Neutrophil (primary cell): ENCODE data around the gene OCEL1.

Experiments used
- H3K27ac ChIP-seq: fragments of 200-600 bp; sonication (generic); 2 replicates; pipeline ENCODE4 v1.5.1; 2016; ENCODE audit warnings: mild to moderate bottlenecking, moderate library complexity
- H3K27me3 ChIP-seq: fragments of 200-600 bp; sonication (generic); 2 replicates; pipeline ENCODE4 v1.6.0; 2016; ENCODE audit warnings: mild to moderate bottlenecking
- H3K36me3 ChIP-seq: fragments of 200-600 bp; sonication (generic); 2 replicates; pipeline ENCODE4 v1.5.1; 2017
- H3K4me1 ChIP-seq, 2 experiments: fragments of 200-600 bp in 1 of 2; sonication (generic) in 1 of 2; 1 replicate in 1 of 2; 2 replicates in 1 of 2; pipeline versions ENCODE4 v1.5.1 to v1.6.1; 2013 to 2016; ENCODE audit warnings: low read depth in 1 of 2, low read length in 1 of 2, mild to moderate bottlenecking in 1 of 2, moderate library complexity in 1 of 2; ENCODE audit not compliant: control insufficient read depth in 1 of 2, insufficient read depth in 1 of 2
- H3K4me3 ChIP-seq, 2 experiments: fragments of 200-600 bp in 1 of 2; sonication (generic) in 1 of 2; 1 replicate in 1 of 2; 2 replicates in 1 of 2; pipeline ENCODE4 v1.5.1; 2013 to 2016; ENCODE audit warnings: low read depth in 1 of 2, low read length in 1 of 2, mild to moderate bottlenecking in 1 of 2, moderate library complexity in 1 of 2
- H3K9me3 ChIP-seq: fragments of 200-600 bp; sonication (generic); 2 replicates; pipeline ENCODE4 v1.5.1; 2016
- CTCF ChIP-seq: fragments of 200-600 bp; sonication (generic); IDR thresholded peaks from 2 replicates; pipeline ENCODE4 v1.5.1; 2016; ENCODE audit warnings: antibody characterized with exemption

OCEL1 gene

GRCh38 chr19:17259118-17259780, 33.2 kb downstream of the OCEL1 start:
- no peaks in the 10 kb centered on the region for H3K27me3 ChIP-seq
- H3K36me3 ChIP-seq = no peaks in the 10 kb centered on the region
- H3K4me3 ChIP-seq = no peak overlapping the region
- H3K4me1 ChIP-seq = peaks cover 0 to 4% of the 10 kb centered on the region in 2 experiments
- H3K27ac ChIP-seq = no peak overlapping the region
- no peaks in the 10 kb centered on the region for H3K9me3 ChIP-seq
- no peak for TF ChIP-seq CTCF

- Histone ChIP-seq H3K4me3 (no peak overlapping the region), H3K27me3 (no peaks in the 10 kb centered on the region), H3K36me3 (no peaks in the 10 kb centered on the region), H3K27ac (no peak overlapping the region), H3K4me1 (peaks cover 1 to 4% of the 10 kb centered on the region in 2 experiments), H3K9me3 (no peaks in the 10 kb centered on the region)
- no peak for TF ChIP-seq CTCF
These were observed 33.9 kb downstream of the OCEL1 start for GRCh38 chr19:17259934-17260333.

GRCh38 chr19:17260842-17261325, 34.9 kb downstream of the OCEL1 start:
- Histone ChIP-seq H3K27me3 (no peaks in the 10 kb centered on the region), H3K9me3 (no peaks in the 10 kb centered on the region), H3K4me1 (peaks cover 3 to 4% of the 10 kb centered on the region in 2 experiments), H3K36me3 (no peaks in the 10 kb centered on the region), H3K27ac (no peak overlapping the region), H3K4me3 (no peak overlapping the region)
- TF ChIP-seq CTCF = peak; percentile 94

- Histone ChIP-seq H3K9me3 (no peaks in the 10 kb centered on the region), H3K27ac (no peak overlapping the region), H3K4me1 (peaks cover 12 to 14% of the 10 kb centered on the region in 2 experiments), H3K36me3 (no peaks in the 10 kb centered on the region), H3K27me3 (no peaks in the 10 kb centered on the region), H3K4me3 (no peak overlapping the region)
- TF ChIP-seq CTCF = no peak
These were observed 36.5 kb downstream of the OCEL1 start for GRCh38 chr19:17262557-17262956.

- Histone ChIP-seq H3K9me3 (no peaks in the 10 kb centered on the region), H3K36me3 (no peaks in the 10 kb centered on the region), H3K4me1 (peaks cover 20 to 21% of the 10 kb centered on the region in 2 experiments), H3K27ac (no peak overlapping the region), H3K27me3 (no peaks in the 10 kb centered on the region), H3K4me3 (no peak overlapping the region)
- no peak for TF ChIP-seq CTCF
These were observed 38.0 kb downstream of the OCEL1 start for GRCh38 chr19:17263712-17264640.
